GM18873 (cell line): ENCODE measurements around the gene ZMIZ1.

Source experiments
- ATAC-seq: cut with Tn5 transposase; IDR thresholded peaks from one replicate; pipeline ENCODE4 v1.9.1; 2021; ENCODE audit warnings: mild to moderate bottlenecking, moderate library complexity, moderate number of reproducible peaks; ENCODE audit not compliant: unreplicated experiment, low FRiP score

ZMIZ1 gene

GRCh38 chr10:79096514-79096913 is 27.7 kb downstream of the ZMIZ1 start:
- no peak for ATAC-seq

DNA sequence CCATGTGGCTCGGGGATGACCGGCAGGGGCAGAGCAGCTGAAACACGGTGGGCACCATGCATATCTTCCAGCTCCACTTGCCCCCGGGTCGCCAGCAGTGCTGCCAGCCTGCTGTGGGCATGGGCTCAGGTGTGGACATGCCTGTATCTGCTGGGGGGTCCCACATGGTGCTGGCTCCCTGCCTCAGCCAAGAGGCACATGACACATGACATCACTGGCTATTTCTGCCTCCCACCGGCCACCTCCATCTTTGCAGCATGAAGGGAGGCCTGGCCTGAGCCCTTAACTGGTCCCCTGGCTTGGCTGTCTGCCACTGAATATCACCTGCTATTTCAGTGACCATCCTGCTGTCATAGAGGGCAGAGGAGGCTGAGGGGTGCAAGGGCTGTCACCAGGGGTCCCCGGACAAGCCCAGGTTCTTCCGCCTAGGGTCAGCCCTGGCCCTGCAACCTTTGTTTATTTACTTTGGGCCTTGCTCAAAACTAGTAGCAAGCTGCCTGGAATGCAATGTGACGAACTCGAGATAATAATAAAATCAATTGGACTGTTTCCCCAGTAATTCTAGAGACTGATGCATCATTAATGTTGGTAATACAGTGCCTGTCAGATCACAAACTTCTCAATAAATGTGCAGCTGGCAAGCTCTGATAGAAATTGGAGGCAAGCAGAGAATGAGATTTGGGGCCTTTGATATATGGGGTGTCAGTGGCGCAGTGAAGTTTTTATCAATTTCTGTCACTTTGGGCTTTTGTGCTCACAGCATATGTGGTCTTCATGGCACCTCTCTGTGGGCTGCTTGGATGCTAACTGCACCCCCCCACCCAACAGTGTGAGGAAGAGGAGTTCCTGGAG is 28.5 kb downstream of the ZMIZ1 start:
- ATAC-seq, result no peak

GRCh38 chr10:79098061-79098460 is 29.3 kb downstream of the ZMIZ1 start:
- no peak for ATAC-seq

- ATAC-seq, result peak; percentile 84
Observed at GRCh38 chr10:79098596-79099015, 29.8 kb downstream of the ZMIZ1 start.

DNA sequence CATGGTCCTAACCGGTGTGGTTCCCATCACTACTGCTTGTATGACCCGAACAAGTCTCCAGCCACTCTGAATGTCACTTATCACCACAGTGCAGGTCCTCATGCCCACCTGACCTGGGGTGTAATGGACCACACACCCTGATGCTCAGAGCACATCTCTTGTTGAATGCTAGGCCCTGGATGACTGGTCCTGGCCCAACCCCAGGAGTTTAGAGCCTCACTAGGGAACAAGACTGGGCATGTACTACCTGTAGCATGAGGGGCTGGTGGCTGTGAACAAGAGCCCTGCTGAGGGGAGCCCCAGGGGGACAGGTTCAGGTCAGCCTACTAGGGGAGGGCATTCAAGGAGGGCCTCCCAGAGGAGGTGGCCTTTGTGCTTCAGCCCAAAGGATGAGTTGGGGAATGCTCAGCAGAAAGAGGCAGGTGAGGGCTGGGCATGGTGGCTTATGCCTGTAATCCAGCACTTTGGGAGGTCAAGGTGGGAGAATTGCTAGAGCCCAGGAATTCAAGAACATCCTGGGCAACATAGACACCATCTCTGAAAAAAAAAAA is 31.2 kb downstream of the ZMIZ1 start:
- ATAC-seq, result no peak

GRCh38 chr10:79100771-79101170 is 32.0 kb downstream of the ZMIZ1 start:
- no peak for ATAC-seq

DNA sequence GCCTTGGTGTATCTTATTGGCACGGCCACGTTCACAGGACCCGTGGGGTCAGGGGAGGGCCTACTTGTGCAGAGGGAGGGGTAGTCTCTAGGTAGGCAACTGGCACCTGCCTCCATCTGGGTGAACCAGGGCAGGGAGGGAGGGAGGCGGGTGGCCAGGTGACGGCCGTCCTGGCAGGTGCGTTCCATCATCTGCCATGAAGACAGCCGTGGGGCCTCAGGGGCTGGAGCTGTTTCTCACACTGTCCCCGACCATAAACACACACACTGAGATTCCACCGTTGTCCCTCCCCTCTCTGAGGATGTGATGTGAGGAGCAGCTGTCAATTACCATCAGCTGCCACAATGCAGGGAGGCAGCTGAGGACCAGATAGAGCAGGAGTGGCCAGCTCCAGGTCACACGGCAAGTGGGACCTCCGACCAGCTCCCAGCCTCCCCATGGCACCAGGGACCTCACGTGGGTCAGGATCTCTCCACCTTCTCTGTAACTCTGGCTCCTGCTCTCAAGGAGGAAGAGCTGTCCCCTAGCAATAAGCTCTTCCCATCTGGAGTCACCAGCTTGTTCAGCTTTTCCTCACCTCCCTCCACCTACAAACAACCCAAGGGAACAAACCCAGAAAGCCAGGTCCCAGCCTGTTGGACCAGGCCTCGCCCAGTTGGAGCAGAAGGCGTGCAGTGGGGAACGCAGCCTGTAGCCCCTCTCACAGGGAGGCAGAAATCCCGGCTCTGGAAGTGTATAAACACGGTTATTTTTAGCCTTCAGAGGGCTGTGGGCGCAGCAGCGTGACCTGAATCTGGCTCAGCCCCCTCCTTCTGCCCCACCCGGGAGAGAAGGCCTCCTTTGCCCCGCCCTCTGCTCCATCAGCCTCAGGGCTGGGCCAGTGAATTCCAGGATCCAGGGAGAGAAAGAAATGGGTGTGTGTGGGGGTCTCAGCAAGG is 33.1 kb downstream of the ZMIZ1 start:
- ATAC-seq, result no peak

DNA sequence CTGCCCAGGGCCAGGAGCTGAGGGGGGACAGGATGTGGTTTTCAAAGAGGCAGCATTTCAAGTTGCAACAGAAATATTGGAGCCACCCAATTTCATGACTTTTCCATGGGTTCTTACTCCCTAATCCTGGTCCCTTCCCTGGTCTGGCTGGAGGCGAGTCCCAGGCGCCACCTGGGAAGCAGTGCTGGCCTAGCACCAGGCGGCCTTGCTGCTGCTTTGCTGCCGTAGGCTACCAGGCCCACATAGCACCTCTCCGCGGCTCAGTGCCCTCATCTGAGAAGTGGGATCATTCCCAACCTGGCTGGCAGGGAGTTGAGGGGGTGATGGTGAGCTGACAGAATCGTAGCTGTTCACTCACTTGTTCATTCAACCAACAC is 33.7 kb downstream of the ZMIZ1 start:
- ATAC-seq, result no peak

GRCh38 chr10:79103129-79103528 is 34.4 kb downstream of the ZMIZ1 start:
- ATAC-seq, result no peak

GRCh38 chr10:79103585-79103984 is 34.8 kb downstream of the ZMIZ1 start:
- ATAC-seq, result no peak

GRCh38 chr10:79105150-79105739 is 36.5 kb downstream of the ZMIZ1 start:
- ATAC-seq, result no peak

DNA sequence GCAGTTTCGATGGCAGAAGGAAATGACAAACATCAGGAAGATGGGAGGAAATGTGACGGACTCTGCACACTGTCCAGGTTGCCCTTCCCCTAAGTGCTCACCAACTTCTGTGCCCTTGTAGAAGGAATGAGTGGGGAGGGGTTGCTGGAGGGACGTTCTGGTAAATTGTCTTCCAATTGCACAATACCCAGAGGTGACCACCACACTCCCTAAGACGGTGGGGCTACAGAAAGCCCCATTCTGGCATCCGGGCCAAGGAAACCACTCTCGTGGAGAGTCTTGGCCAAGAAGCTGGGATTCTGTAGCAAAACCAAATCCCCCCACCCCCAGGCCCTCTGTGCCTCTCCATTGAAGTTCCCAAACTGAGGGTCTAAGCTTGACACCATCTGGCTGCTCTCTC is 37.1 kb downstream of the ZMIZ1 start:
- ATAC-seq, result no peak

DNA sequence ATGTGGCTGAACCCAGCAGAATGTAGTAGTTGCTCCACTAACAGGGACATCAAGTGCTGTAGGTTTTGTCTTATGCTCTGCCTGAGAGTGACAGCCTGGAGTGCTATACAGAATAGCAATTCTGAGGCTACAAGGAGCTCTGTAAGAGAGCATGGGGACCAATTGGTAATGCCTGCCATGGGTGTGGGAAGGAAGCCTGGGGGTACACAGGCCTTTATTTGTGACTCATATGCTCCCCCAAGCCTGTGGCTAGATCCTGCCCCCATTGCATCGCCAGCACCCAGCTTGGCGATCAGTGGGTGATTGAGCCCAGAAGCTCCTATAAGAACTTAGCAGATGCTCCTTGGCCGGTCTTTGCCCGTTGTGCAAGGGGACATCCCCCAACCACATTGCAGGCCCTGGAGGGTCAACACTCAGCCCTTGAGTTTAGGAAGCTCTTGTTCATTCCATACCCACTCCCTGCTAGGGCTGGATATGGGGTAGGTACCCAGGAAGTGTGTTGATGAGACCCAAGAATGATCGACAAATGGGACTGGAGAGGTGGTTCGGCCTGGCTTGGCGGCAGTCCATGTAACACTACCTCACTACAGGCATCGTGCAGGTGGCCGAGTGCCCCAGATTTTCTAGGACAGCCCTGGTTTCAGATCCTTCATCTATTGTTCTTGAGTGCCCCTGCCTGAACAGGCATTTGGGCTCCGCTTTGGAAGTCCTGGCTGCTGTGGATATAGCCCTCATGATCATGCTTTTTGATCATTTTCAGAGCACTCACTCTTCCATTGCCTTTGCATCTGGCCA is 37.7 kb downstream of the ZMIZ1 start:
- ATAC-seq, result no peak

GRCh38 chr10:79107736-79108264 is 39.0 kb downstream of the ZMIZ1 start:
- no peak for ATAC-seq

DNA sequence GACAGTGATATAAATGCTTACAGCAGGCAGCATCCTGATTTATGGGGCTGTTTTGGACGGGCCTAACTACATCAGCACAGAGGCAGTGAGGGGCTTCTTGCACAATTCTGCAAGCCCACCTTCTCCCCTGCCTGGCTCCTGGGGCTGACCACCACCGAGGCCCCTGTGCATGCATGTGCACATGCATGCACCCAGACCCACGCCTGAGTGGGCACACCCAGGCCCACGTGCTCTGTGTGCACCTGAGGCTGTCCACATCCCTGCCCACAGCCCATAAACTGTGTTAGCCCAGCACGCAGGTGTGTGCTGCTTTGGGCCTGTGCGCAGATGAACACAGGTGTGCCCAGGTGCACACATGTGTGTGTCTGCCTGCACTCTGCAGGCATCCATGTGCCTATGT is 40.0 kb downstream of the ZMIZ1 start:
- ATAC-seq, result no peak

DNA sequence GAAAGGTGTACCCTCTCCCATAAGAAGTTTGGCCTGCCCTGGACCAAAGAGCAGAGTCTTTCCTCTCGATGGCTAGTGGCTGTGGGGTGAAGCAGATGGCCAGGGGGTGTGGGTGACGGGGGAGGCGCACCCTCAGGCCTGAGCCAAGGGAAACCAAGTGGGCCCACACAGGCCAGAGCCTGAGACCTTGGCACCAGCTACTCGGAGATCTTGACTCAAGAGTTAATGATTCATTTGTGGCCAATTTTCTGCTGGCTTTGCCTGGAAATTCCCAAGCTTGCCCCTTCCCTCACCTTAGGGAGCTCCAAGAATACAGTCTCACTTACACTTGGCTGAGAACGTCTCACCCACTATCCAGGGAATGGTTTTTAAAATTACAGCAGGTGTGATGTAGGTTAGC is 42.7 kb downstream of the ZMIZ1 start:
- no peak for ATAC-seq

DNA sequence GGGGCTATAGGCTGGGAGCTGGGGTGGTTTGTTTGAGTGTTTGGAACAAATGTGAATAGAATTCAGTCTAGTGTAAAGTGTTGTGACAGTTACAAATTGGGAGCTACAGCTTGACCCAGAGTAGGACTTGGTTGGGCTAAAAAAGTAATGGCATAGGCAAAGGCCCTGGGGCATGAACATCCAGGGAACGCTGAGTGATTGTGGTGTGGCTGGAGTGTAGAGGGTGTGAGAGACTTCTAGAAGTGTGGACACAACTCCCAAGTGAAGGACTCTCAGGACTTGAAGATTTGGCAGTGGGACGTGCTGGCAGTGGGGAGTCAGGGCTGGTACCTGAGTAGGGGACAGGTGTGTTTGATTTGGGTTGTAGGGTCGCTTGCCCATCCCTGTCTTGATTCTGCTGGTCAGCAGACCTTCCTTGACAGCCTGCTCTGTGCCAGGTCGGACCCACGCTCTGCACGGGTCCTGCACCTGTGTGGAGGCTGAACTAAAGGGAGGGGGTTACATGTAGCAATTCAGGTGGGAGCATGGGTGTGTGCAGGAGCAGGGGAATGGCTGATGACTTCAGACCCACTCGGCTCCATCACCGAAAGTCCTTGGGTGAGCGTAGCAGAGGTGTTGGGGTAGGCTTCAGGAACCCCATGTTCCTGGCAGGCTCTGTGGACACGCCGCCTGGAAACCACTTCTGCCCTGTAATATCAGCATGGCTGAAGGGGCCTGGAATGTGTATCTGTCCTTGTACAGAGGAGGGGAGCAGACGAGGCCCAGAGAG is 43.3 kb downstream of the ZMIZ1 start:
- no peak for ATAC-seq

DNA sequence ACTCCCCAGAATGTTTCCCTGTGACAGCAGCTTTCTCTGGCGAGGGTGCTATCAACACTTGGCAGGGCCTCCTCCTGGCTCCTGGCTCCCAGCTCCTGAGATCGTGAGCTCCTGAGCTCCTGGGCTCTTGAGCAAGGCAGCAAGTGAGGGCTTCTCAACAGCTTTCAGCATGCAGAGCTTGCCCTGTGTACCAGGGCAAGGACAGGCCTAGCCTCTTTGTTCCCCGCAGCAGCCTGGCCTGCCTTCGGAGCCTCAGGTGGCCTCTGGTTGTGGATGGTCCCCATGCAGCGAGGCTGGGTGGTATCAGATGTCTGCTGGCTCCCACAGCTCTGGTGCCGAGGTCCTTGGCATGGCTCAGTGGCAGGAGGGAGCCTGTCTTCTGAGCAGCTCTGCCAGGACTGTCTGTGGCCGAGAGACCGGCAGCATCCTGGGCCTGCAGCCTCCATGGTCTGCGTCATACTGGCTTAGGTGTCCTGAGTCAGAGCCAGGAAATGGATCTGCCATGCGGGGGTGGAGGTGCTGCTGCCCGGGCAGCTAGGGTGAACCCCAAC is 44.2 kb downstream of the ZMIZ1 start:
- ATAC-seq, result no peak

GRCh38 chr10:79113827-79114226 is 45.1 kb downstream of the ZMIZ1 start:
- ATAC-seq, result no peak
